HL-60 (cell line): Measurements from ENCODE around the gene GRIK2.

Source experiments
- DNase-seq, 2 experiments: peaks; one replicate each; pipeline ENCODE4 v3.0.0-alpha.2; 2010 to 2020; ENCODE audit warnings: low read depth in 1 of 2, low spot score in 1 of 2
- H3K27ac ChIP-seq: fragments of 250-450 bp; sonication (Bioruptor Pico); replicated peaks from 2 replicates; pipeline ENCODE4 v1.5.1; 2020; ENCODE audit warnings: mild to moderate bottlenecking, moderate library complexity
- H3K27me3 ChIP-seq: fragments of 250-450 bp; sonication (Bioruptor Pico); 2 replicates; pipeline ENCODE4 v1.5.1; 2021; ENCODE audit warnings: mild to moderate bottlenecking, moderate library complexity; ENCODE audit not compliant: insufficient read depth, poor library complexity, severe bottlenecking
- H3K4me3 ChIP-seq: replicated peaks from 2 replicates; pipeline ENCODE4 v1.5.1; 2011; ENCODE audit warnings: mild to moderate bottlenecking, control low read depth, low read length; ENCODE audit not compliant: insufficient read depth
- GABPA ChIP-seq: IDR thresholded peaks from 2 replicates; pipeline ENCODE4 v1.6.1; 2012; ENCODE audit warnings: low read depth
- POLR2AphosphoS5 ChIP-seq: IDR thresholded peaks from 2 replicates; pipeline ENCODE4 v1.6.1; 2012; ENCODE audit warnings: low read depth
- REST ChIP-seq: IDR thresholded peaks from 2 replicates; pipeline ENCODE4 v1.6.1; 2012; ENCODE audit warnings: low read depth; ENCODE audit not compliant: insufficient replicate concordance
- SPI1 ChIP-seq: IDR thresholded peaks from 2 replicates; pipeline ENCODE4 v1.6.1; 2012; ENCODE audit warnings: low read depth, mild to moderate bottlenecking, borderline replicate concordance
- TF ChIP-seq, protein P1 (sequence below): IDR thresholded peaks from one replicate; pipeline ENCODE4 v1.5.1; 2011; ENCODE audit warnings: low read length, control low read depth, inconsistent platforms; ENCODE audit not compliant: insufficient read depth

Gene GRIK2

GRCh38 chr6:101401171-101401570 lies 7.7 kb downstream of the GRIK2 start:
- DNase-seq = no peak
- no peak overlapping the region for H3K4me3 ChIP-seq
- peaks cover 34% of the 10 kb centered on the region for H3K27me3 ChIP-seq
- TF ChIP-seq GABPA = no peak
- no peak for TF ChIP-seq SPI1
- no peak for TF ChIP-seq REST
- TF ChIP-seq POLR2AphosphoS5 = no peak
- TF ChIP-seq, protein P1, sequence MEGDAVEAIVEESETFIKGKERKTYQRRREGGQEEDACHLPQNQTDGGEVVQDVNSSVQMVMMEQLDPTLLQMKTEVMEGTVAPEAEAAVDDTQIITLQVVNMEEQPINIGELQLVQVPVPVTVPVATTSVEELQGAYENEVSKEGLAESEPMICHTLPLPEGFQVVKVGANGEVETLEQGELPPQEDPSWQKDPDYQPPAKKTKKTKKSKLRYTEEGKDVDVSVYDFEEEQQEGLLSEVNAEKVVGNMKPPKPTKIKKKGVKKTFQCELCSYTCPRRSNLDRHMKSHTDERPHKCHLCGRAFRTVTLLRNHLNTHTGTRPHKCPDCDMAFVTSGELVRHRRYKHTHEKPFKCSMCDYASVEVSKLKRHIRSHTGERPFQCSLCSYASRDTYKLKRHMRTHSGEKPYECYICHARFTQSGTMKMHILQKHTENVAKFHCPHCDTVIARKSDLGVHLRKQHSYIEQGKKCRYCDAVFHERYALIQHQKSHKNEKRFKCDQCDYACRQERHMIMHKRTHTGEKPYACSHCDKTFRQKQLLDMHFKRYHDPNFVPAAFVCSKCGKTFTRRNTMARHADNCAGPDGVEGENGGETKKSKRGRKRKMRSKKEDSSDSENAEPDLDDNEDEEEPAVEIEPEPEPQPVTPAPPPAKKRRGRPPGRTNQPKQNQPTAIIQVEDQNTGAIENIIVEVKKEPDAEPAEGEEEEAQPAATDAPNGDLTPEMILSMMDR = no peak
- H3K27ac ChIP-seq = no peak overlapping the region

- Histone ChIP-seq H3K27me3 (peaks cover 34% of the 10 kb centered on the region), H3K27ac (no peak overlapping the region), H3K4me3 (no peak overlapping the region)
- no peak for DNase-seq
- TF ChIP-seq POLR2AphosphoS5 = no peak
- TF ChIP-seq REST = no peak
- TF ChIP-seq, protein P1 = no peak
- TF ChIP-seq GABPA = no peak
- TF ChIP-seq SPI1 = no peak
Observed at GRCh38 chr6:101401792-101402621, 8.5 kb downstream of the GRIK2 start.

DNA sequence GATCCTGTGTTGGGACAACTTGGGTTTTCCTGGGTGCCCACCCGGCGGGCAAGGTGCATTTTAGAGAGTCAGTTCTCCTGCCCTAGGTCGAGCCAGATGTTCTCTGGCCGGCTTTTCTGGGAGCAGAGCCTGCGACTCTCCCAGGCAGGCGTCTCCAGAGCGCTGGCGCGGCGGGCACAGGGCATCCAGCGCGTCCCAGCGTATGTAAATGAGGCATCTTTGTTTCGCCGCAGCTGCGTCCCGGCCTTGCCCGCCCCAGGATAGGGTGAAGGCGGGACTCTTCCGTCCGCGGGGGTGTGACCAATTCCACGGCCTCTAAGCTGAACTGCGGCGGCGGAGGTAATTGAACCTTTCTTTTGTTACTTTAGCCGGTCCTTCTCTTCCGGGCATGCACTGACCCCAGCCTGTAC lies 9.1 kb downstream of the GRIK2 start:
- Histone ChIP-seq H3K27ac (no peak overlapping the region), H3K4me3 (no peak overlapping the region), H3K27me3 (peaks cover 34% of the 10 kb centered on the region)
- TF ChIP-seq GABPA (no peak), POLR2AphosphoS5 (no peak), REST (no peak), SPI1 (no peak)
- TF ChIP-seq, protein P1 = no peak
- no peak for DNase-seq
